Activated CD8-positive, alpha-beta memory T cell treated with anti-CD3 and anti-CD28 coated beads for 36 hours (primary cell): ENCODE results near the gene RBKS. TPM values are rescaled to one million over a fixed set of nuclear protein-coding genes. Genes with fewer than 3 reads are reported as not detected.

Experiments used
- CTCF ChIA-PET: fragments of 350-600 bp; sonication (Branson Sonifier 250); formaldehyde crosslinking; loops from one replicate; lab custom pipeline; 2021; ENCODE audit warnings: antibody characterized with exemption; lab: Charles Lee
- POLR2A ChIA-PET: fragments of 350-600 bp; sonication (Branson Sonifier 250); formaldehyde crosslinking; loops from one replicate; lab custom pipeline; 2021; ENCODE audit warnings: antibody characterized with exemption; lab: Charles Lee
- total RNA-seq, 2 experiments: library from RNA; stranded (reverse); gene quantifications; one replicate each; pipeline ENCODE4 v1.2.3, GENCODE V29; 2021

The RBKS gene
- total RNA-seq: 1 to 10 TPM; 5.8 to 7.9 TPM

- POLR2A ChIA-PET: interaction anchor here (0.5 to 2.2 kb wide), 12 partner anchors 12 to 861 kb away, joined by 3 to 12 read pairs (median 4); partner anchors contain the start of gene PPP1CB
Observed at GRCh38 chr2:27890146-27890923, at the start of gene RBKS, which contains the start of gene BABAM2. Gene RBKS (minus strand): TSS chr2:27890387. CDS start chr2:27890345, 42 bp downstream. Gene BABAM2 (plus strand): TSS chr2:27890729. CDS start chr2:27894557, 3,828 bp downstream.

GRCh38 chr2:27935026-27935425, 44.8 kb upstream of the RBKS start:
- ChIA-PET POLR2A (no interaction called here), CTCF (no interaction called here)

More at GRCh38 chr2:27890146-27890923, at the start of gene RBKS, which contains the start of gene BABAM2:
- CTCF ChIA-PET: interaction anchor here (0.8 to 1.3 kb wide), 3 partner anchors 10 to 33 kb away, joined by 3 to 4 read pairs (median 3); no protein-coding TSS in a partner anchor

GRCh38 chr2:27932396-27932795, 42.2 kb upstream of the RBKS start:
- CTCF ChIA-PET: no interaction called here

GRCh38 chr2:27931361-27931950, 41.3 kb upstream of the RBKS start:
- ChIA-PET CTCF (no interaction called here), POLR2A (no interaction called here)

More at GRCh38 chr2:27932396-27932795, 42.2 kb upstream of the RBKS start:
- POLR2A ChIA-PET: no interaction called here

- ChIA-PET POLR2A (no interaction called here), CTCF (no interaction called here)
Observed at GRCh38 chr2:27929916-27930486, 39.8 kb upstream of the RBKS start.

GRCh38 chr2:27925766-27926472, 35.7 kb upstream of the RBKS start:
- CTCF ChIA-PET: no interaction called here

GRCh38 chr2:27922842-27923241, 32.7 kb upstream of the RBKS start:
- ChIA-PET POLR2A (no interaction called here), CTCF (no interaction called here)

More at GRCh38 chr2:27925766-27926472, 35.7 kb upstream of the RBKS start:
- POLR2A ChIA-PET: no interaction called here

- POLR2A ChIA-PET: interaction anchor here (0.6 kb wide), 1 partner anchor 14 kb away, joined by 3 read pairs; no protein-coding TSS in a partner anchor
- CTCF ChIA-PET: no interaction called here
Observed at GRCh38 chr2:27921880-27922547, 31.8 kb upstream of the RBKS start.

- ChIA-PET POLR2A (interaction anchor here (0.6 kb wide), 1 partner anchor 13 kb away, joined by 3 read pairs; no protein-coding TSS in a partner anchor), CTCF (no interaction called here)
Observed at GRCh38 chr2:27921424-27921823, 31.2 kb upstream of the RBKS start.

GRCh38 chr2:27920148-27920885, 30.1 kb upstream of the RBKS start:
- ChIA-PET CTCF (no interaction called here), POLR2A (no interaction called here)

GRCh38 chr2:27916293-27916995, 26.3 kb upstream of the RBKS start:
- CTCF ChIA-PET: no interaction called here
- POLR2A ChIA-PET: no interaction called here

- POLR2A ChIA-PET: no interaction called here
- CTCF ChIA-PET: no interaction called here
Observed at GRCh38 chr2:27915874-27916273, 25.7 kb upstream of the RBKS start.

- ChIA-PET CTCF (no interaction called here), POLR2A (no interaction called here)
Observed at GRCh38 chr2:27915191-27915590, 25.0 kb upstream of the RBKS start.

- ChIA-PET POLR2A (no interaction called here), CTCF (no interaction called here)
Observed at GRCh38 chr2:27914805-27915175, 24.6 kb upstream of the RBKS start.

GRCh38 chr2:27914041-27914804, 24.0 kb upstream of the RBKS start:
- ChIA-PET POLR2A (no interaction called here), CTCF (no interaction called here)

- CTCF ChIA-PET: no interaction called here
- POLR2A ChIA-PET: no interaction called here
Observed at GRCh38 chr2:27912512-27912911, 22.3 kb upstream of the RBKS start.
